Amygdala (tissue), 56 donors: ENCODE data around the gene LRP4.

Experiments
- DNase-seq, 56 donors: peaks; one replicate each; lab custom pipeline; 2025; lab: John Stamatoyannopoulos, UW

LRP4 gene

DNA sequence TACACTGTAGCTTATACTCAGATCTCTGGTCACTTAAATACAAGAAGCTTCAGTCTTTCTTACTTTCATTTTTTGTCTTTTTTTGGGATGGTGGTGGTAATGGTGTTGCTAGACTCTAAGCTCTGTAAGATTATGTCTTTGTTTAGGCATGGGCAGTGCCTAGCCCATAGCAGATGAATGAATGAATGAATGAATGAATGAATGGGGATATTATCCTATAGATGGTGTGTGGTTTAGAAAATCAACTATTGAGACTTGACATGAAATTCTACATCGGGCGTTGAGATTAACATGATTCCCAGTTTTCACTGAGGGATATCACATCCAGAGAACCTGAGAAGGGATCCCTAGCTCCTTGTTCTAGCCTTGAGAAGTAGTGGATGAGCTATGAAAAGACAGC, 62.5 kb downstream of the LRP4 start:
- no peak for DNase-seq

DNA sequence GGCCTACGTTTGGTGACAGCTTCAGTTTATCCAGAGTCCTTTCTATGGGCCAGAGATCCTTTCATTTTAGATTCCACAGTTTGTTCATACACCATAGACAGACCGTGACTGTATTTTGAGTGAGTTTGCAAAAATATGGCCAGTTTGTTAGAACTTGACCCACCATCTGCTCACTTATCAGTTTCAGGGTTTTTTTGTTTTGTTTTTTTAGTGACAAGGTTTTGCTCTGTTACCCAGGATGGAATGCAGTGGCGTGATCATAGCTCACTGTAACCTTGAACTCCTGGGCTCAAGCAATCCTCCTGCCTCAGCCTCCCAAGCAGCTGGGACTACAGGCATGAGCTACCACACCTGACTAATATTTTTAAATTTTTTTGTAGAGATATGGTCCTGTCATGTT, 63.2 kb downstream of the LRP4 start:
- no peak for DNase-seq

DNA sequence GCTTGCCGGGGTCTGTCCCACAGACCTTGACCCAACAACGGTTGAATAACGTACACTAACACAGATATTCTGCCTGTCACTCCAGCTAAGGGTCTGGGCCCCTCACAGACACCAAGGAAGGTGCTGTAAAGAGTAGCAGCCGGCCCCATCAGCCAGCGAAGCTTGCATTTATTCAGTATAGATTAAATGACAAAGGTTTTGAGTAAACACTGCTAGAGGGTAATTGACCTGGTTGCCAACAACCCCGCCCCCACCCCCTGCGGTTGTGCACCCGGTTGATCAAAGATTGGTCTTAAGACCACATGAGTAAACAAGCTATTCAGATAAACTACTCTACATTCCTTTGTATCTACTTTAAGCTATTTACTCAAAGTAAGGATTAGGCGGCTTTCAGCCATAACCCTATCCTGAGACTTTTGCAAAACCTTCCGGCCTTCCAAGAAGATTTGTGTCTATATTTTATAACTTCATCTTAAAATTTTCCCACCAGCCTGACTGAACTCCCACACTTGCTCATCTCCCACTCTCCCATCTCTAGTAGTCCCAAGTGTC, 67.4 kb downstream of the LRP4 start:
- DNase-seq = no peak

DNA sequence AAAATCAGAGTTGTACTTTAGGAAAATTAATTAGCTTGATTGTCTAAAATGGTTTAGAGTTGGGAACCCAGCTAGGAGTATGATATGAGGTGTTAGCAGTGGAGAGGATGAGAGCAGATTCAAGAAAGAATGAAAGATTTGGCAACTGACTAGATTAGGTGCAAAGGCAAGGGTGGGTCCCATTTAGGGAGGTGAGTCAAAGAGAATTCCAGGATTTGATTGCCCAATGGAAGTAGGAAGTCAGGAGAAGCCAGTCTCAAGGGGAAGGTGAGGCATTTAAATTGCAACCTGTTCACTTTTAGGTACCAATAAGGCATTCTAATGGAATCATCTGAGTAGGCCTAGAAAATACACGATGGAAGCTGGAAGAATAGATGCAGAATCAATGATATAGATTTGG, 68.7 kb downstream of the LRP4 start:
- no peak for DNase-seq

DNA sequence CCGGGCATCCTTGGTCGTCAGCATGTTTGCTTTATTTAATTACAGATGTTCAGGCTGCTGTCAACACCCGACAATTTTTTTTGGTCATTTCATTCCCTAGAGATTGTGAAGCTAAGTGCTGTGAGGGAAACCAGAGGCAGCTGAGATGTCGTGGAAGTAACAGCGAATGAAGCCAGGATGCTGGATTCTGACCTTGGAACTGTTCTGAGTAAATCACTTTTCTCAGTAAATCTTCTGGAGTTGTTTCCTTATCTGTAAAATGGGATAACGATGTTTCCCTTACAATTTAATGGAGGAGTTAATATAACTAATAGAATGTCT, 71.9 kb downstream of the LRP4 start:
- no peak for DNase-seq

DNA sequence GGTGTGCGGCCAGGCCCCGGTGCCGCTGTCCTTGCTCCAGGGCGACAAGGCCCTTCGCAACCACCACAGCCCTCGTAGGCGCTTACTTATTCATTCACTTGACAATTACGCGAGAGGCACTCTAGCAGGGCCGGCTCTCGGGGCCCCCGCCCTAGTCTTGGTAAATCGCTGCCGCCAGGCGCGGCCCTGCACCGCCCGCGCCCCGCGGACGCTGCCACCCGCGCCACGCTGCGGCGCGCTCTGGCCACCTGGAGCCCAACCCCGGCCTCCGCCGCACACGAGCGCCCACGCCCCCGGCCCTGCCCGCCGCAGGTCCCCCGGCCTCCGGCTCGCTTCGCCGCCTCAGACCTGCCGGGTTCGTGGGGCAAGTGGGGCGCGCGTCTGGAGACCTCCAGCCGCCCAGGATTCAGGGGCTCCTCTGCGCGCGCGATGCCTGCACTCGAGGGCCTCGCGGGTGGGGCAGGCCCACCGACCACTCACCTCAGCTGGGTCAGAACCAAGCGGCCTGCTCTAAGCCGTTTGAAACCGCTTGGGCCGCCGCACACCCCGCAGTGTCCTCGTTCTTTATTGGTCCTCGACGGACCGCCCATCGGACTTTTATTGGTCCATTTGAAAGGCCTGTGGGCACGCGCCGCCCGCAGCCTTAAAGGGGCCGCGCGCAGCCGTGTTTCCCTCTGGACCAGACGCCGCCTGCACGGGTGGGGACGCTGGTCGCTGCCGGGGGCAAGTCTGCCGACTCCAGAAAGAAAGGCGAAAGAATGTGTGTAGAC, 72.4 kb downstream of the LRP4 start, which contains the start of gene CKAP5:
CKAP5 (minus strand) TSS at position 541 of the 770 bp plus-strand sequence. CDS start 25,049 bp downstream, outside the sequence.
- peak; percentile 12 to 95 (median 85) for DNase-seq

DNA sequence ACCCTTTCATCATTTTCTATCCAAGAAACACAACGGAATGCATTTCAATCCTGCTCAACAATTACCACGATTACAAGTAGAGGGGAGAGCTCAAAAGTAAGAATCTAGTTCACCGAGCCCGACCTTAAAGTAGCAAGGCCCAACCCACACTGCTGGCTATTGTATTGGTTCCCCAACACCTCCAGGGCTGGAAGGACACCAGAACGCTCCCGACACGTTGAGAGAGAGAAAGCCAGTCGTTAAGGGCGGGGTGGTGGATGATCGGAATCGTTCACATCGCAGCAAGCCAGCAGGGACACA, 73.0 kb downstream of the LRP4 start:
- no peak for DNase-seq

DNA sequence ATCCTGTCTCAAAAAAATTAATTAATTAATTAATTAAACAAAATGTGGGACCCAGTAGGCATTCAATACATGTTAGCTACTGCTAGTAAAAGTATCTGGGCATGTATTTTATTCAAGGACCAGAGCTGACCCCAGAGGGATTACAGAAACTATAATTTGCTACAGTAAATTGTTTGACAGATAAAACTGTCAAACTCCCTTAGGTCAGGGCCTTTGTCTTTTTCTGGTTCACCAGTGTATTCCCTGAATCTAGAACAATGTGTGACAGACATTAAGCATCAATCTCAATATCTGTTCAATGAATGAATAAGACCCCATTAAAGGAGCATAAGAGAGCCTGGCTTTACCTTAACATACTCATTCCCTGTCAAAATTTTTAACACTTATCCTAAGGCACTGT, 78.2 kb downstream of the LRP4 start:
- no peak for DNase-seq

DNA sequence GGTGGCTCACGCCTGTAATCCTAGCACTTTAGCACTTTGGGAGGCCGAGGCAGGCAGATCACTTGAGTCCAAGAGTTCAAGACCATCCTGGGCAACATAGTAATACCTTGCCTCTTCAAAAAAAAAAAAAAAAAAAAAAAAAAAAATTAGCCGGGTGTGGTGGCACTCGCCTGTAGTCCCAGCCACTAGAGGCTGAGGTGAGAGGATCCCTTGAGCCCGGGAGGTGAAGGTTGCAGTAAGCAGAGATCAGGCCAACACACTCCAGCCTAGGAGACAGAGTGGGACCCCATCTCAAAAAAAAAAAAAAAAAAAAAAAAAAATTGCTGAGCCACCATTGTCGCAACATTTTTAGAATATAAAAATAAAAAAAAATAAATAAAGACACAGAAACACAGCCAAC, 79.8 kb downstream of the LRP4 start:
- DNase-seq = no peak

DNA sequence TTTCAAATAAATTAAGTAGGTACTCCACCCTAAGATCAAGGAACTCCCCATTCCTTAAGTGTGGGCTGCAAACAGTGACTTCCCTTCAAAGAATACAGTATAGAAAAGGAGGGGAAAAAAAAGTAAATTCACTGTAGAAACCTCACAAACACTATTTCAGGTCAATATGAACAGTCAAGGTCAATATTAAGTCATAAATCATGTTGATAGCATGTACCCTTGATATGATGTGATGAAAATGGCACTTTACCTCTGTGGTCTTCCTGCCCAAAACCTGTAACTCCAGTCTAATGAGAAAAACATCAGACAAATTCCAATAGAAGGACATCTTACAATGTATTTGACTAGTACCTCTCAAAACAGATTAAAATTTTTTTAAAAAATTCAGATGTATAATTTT, 80.5 kb downstream of the LRP4 start:
- DNase-seq = no peak

DNA sequence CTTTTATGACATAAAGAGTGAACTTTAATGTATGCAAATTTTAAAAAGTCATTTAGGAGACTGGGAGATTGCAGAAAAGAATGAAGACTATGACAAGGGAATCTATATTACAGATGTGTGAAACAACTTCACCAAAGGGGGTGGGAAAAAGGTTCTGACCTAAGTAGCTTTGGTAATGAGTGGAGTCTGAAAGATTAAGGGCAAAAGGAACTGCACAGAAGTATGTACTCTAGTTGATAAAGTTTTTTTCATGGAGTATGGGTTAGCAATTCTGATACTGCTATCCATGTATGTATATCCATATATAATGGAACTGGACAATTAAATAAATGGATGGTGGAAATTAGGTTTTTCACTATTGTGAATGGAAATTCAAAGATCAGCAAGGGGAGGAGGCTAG, 81.5 kb downstream of the LRP4 start:
- no peak for DNase-seq

DNA sequence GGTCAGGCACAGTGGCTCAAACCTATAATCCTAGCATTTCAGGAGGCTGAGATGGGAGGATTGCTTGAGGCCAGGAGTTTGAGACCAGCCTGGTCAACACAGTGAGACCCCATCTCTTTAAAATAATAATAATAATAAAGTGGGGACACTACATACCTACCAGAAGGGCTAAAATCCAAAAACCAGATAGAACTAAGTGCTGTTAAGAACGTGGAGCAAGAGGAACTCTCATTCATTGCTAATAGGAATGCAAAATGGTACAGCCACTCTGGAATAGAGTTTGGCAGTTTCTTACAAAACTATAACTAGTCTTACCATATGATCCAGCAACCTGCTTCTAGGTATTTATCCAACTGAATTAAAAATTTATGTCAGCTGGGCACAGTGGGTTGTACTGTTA, 81.9 kb downstream of the LRP4 start:
- DNase-seq = no peak

DNA sequence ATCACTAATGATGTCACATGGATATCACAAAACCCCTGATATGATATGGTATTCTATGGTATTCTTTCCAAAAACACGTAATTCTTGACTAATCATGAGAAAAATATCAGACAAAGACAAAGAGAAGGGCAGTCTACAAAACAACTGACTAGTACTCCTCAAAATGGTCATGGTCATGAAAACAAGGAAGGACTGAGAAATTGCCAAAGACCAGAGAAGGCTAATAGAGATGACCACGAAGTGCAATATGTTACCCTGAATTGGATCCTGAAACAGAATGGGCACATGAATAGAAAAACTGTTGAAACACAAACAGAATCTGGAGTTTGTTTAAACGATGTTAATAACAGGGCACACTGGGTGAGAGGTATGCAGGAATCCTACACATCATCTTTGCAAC, 82.5 kb downstream of the LRP4 start:
- DNase-seq = no peak

DNA sequence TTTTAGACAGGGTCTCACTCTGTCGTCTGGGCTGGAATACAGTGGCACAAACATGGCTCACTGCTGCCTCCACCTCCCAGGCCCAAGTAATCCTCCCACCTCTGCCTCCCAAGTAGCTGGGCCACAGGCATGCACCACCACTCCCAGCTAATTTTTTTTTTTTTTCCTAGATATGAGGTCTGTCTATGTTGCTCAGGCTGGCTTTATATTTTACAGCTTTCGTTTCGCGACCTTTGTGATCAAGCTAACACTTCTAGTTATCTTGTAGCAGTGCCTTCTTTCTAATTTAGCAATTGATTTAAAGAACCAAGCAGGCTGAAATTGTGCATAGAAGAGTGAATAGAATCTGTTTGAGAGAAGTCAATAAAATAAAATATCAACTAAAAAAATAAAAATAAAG, 83.5 kb downstream of the LRP4 start:
- DNase-seq = no peak

DNA sequence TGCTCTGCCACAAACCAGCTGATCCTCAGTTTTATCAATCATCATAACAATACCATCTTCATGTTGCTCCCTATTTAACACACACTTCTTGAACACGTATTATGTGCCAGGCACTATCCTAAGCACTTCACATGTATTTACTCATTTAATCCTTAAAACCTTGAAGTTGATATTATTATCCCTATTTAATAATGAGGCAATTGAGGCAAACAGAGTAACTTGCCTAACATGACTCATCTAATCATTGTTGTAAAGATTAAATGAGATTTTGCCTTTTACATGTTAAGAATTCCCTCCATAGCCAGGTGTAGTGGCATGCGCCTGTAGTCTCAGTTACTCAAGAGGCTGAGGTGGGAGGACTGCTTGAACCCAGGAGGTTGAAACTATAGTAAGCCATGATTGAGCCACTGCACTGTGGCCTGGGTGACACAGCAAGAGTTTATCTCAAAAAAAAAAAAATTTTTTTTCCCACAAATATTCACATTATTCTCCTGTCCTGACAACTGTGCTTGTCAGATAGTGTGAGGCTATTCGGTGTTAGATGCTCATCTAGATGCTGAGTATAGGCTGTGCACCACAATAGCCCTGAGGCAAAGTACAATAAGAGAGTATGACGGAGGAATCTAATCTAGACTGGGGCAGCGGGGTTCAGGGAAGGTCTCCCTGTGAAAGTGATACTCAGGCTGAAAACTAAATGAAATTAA, 85.7 kb downstream of the LRP4 start:
- DNase-seq = no peak

DNA sequence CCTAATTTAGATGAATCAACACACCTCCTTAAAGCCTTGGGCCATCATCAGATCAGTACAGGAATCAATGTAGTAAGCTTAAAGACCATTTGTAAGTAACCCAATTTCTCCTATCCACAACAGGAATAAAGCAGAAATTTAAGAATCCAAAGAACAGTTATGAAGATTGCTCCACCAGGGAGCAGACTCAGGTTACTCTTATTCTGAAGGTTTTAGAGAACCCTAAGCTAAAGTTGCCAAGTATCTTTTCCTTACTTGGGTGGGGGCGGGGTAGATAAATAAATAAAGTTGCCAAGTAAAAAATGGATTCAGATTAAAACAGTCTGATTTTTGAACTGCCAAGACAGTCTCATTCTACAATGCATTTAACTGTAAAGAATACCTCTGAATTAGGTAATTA, 90.4 kb downstream of the LRP4 start:
- no peak for DNase-seq

DNA sequence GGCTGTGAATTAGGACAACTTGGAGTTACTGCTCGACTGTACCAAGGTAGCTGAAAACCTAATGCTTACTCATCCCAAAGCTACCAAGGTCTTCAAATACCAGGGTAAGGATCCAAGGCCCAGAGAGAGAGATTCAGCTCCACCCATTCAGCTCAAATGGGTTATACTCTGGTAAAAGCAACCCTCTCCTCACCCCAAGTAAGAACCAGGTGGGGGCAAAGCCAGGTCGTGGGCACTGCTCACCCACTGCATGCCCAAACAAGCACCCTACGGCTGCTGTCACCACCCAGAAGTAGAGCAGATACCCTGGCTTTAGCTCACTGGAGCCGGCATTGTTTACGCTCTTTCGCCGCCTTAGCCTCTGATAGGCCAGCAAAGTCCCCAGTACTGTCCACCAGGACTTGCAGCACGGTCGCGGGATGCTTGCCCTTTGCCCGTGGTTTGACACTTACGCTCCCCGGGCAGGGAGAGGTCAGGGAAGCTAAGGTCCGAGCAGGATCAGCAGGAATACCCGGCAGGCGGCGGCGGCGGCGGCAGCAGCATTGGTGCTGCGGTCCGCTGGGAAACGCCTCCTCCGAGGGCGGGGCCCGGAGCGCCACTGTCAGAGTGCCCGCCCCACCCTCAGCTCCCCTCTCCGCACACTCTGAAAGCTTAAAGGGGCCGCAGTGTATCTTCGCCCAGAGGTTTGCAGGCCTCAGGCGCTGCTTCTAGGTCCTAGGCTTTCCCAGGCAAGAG, 91.9 kb downstream of the LRP4 start:
- DNase-seq = peak; percentile 3 to 86 (median 69)

DNA sequence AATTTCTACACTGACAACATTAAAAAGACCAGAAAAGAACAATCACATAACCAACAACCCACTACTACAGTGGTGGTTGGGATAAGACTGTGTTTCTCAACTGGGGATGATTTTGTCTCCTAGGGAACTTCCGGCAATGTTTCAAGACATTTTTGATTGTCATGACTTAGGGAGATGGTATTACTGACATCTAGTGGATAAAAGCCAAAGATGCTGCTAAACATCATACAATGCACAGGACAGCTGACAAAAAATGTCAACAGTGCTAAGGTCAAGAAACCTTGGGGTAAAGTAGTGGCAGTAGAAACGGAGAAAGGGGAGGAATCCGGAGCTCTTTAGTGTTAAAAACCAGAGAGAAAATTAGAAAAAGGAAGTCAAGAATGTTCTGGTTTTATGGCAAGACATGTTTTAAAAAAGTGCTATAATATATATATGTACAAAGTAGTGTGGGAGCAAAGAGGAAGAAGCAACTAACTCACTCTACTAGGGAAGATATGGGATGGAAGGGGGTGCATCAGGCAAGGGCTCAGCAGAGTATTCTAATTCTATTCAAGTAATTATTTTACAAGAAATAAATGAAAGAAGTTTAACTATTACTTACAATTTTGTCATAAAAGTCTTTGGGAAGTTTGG, 109.4 kb downstream of the LRP4 start:
- DNase-seq = no peak
